ENCODE data around the gene HOPX.
A peak's percentile ranks its signal among the peaks of the same experiment; 100 is the strongest.
"Not testable (repeated sequence)": the region's sequence is repeated elsewhere in the genome, so short reads cannot be mapped to it uniquely, and the experiment has no call there.

The HOPX gene

GRCh38 chr4:56686537-56687231, 5.6 kb upstream of the HOPX start:
- DNase-seq, result no peak

GRCh38 chr4:56684320-56685050, 3.4 kb upstream of the HOPX start:
- peak; percentile 74 for DNase-seq

GRCh38 chr4:56683455-56683854, 2.4 kb upstream of the HOPX start:
- no peak for DNase-seq

- no peak for DNase-seq
These were observed 893 bp upstream of the HOPX start for GRCh38 chr4:56681853-56682525.

- DNase-seq, result no peak
These were observed 830 bp downstream of the HOPX start for GRCh38 chr4:56680266-56680665.

GRCh38 chr4:56677711-56678110, 3.4 kb downstream of the HOPX start:
- DNase-seq, result no peak

- DNase-seq, result no peak
These were observed 6.1 kb downstream of the HOPX start for GRCh38 chr4:56674984-56675383.

GRCh38 chr4:56671860-56672259, 9.2 kb downstream of the HOPX start:
- no peak for DNase-seq

- DNase-seq, result no peak
These were observed 9.7 kb downstream of the HOPX start for GRCh38 chr4:56671373-56671772.

- DNase-seq, result no peak
These were observed 12.8 kb downstream of the HOPX start for GRCh38 chr4:56668267-56668666.

- not testable (repeated sequence) for DNase-seq
These were observed 13.7 kb downstream of the HOPX start for GRCh38 chr4:56667396-56667795.

- DNase-seq, result no peak
These were observed 14.8 kb downstream of the HOPX start for GRCh38 chr4:56666279-56666678.

- no peak for DNase-seq
These were observed 15.3 kb downstream of the HOPX start for GRCh38 chr4:56665781-56666180.

- DNase-seq, result no peak
These were observed 18.2 kb downstream of the HOPX start for GRCh38 chr4:56662782-56663468.

- DNase-seq, result no peak
These were observed 21.1 kb downstream of the HOPX start for GRCh38 chr4:56659946-56660345.

GRCh38 chr4:56658528-56658927, 22.6 kb downstream of the HOPX start:
- no peak for DNase-seq

- DNase-seq, result no peak
These were observed 23.3 kb downstream of the HOPX start for GRCh38 chr4:56657818-56658217.

GRCh38 chr4:56657128-56657527, 24.0 kb downstream of the HOPX start:
- DNase-seq, result no peak

- no peak for DNase-seq
These were observed 24.8 kb downstream of the HOPX start for GRCh38 chr4:56656346-56656643.

- no peak for DNase-seq
These were observed 25.3 kb downstream of the HOPX start for GRCh38 chr4:56655627-56656345.

GRCh38 chr4:56655209-56655626, 25.9 kb downstream of the HOPX start:
- no peak for DNase-seq

GRCh38 chr4:56654238-56654632, 26.9 kb downstream of the HOPX start:
- peak; percentile 19 for DNase-seq
